ENCODE measurements around the gene BLACAT1.
"Not testable (repeated sequence)": the region's sequence is repeated elsewhere in the genome, so short reads cannot be mapped to it uniquely, and the experiment has no call there.

BLACAT1 gene

DNA sequence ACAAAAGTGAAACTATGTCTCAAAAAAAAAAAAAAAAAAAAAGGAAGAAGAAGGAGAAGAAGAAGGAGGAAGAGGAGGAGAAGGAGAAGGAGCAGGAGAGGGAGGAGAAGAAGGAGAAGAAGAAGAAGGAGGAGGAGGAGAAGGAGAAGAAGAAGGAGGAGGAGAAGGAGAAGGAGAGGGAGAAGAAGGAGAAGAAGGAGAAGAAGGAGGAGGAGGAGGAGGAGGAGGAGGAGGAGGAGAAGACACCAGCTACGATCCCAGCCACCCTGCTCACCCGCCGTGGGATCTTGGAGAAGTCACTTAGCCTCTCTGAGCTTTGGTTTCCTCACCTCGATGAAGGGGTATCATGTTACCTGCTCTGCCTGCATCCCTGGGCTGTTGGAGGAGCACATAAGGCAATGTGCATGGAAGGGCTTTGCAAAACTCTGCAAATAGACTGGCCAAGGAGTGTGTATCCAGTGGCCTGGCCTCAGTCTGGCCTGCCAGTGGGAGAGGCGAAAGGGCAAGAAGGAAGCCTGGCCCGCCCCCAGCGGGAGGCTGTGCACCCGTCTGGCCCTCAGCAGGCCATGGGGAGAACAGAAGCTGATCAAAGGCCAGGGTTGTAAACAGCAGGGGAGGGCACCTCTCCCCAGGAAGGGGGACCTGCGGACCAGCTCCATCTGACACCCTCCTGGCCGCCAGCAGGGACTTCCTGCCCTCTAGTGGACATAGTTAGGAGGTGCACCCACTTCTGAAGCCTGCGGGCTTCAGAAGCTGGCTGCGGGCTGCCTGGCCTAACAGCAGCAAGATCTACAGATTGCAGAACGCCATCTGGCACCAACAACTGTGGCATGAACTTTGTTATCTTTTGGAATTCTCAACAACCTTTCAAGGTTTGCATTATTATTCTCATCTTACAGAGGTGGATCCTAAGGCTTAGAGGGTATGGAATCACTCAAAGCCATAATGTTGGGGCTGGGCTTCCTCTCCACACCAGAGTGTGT is 29.4 kb upstream of the BLACAT1 start:
- DNase-seq (ENCODE audit: low read depth, low spot score), result no peak
- no peak overlapping the region for H3K27ac ChIP-seq

DNA sequence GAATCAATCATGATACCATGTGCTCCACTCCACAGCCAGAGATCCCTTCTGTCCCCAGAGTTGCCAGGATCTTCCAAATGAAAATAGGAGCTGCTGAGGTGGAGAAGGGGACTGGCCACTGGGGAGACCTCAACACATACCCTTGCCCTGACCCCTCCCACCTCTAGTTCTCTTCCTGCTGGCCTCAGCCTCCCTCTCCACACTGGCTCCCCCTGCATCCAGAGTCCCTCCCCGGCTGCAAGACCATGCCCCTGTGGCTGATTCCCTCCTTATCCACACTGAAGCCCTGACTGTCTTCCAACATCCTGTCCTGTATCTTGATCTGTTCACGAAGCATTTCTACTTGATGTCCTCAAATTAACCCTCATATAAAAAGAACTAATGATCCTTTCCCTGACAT is 27.5 kb upstream of the BLACAT1 start:
- DNase-seq (ENCODE audit: low read depth, low spot score), result no peak
- H3K27ac ChIP-seq, result no peak overlapping the region

DNA sequence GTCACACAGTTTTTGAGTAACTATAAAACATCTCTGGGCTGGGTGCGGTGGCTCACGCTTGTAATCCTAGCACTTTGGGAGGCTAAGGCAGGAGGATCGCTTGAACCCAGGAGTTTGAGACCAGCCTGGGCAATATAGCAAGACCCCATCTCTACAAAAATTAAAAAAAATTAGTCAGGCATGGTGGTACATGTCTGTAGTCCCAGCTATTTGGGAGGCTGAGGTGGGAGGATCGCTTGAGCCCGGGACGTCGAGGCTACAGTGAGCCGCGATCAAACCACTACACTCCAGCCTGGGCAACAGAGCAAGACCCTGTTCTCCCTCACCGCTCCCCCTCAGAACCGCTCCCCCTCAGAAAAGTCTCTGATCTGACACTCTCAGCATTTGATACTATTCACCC is 26.7 kb upstream of the BLACAT1 start:
- not testable (repeated sequence) for H3K27ac ChIP-seq; DNase-seq (ENCODE audit: low read depth, low spot score)

DNA sequence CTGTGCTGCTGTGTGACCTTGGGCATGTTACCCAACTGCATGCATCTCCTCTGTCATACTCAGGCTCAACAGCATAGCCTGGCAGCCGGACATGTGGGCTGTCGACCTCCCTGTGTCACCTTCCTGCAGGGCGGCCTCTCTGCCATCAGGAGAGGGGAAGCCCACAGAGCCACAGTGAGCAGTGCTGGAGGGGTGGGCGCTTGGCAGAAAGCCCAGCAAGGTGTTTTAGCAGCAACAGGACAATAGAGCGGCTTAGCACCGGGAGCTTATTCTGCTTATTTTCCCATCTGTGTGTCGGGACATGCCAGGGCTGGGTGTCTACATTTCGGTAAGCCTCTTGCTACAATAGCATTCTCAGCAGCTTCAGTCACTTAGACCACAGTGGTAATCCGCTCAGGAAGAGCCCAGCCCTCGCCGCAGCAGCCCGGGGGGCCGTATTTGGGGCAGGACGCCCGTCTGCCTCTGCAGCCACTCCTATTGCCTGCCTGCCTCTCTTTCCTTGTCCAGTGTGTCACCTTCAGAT is 25.8 kb upstream of the BLACAT1 start:
- H3K27ac ChIP-seq, result peak overlapping the region; percentile 3
- no peak for DNase-seq (ENCODE audit: low read depth, low spot score)

DNA sequence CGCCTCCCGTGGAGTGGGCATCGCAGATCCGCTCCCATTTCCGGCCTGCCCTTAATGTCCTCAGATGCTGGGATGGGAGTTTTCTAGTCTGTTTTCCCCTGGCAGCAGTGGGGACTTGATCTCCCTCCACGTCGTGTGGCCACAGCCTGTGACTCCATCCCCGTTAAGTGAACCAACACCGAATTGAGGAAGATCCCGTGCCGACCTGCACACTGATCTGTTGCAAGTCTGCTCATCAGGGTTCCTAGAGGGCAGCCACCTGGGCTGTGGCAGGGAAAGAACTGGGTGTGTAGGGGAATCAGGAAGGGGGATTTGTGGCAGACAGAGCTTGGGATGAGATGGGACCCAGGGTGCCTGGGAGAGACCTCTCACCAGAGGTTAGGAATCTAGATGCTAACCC is 25.4 kb upstream of the BLACAT1 start:
- peak overlapping the region; percentile 3 for H3K27ac ChIP-seq

DNA sequence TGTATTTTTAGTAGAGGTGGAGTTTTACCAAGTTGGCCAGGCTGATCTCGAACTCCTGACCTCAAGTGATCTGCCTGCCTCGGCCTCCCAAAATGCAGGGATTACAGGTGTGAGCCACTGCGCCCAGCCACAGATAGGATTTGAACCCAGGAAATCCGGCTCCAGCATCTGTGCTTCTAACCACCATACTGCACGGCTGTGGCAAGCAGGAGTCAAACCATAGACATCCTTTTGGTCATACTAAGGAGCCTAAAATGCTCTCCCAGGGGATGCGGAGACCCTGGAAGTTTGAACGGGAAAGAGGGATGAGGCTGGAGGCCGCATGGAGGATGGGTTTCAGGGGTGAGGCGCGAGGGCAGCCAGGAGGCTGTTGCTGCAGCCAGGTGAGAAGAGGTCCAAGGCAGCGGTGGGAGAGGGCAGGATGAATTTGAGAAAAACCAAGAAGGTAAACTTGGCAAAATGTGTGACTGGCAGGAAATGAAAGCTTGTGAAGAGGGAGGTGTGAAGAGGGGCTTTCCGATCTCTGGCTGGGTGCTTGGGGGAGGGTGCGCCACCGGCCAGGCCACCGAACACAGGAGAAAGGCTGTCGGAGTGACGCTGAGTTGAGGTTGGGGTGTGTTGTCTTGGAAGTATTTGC is 24.6 kb upstream of the BLACAT1 start:
- DNase-seq (ENCODE audit: low read depth, low spot score), result no peak
- no peak overlapping the region for H3K27ac ChIP-seq

More for the DNA sequence above, 25.4 kb upstream of the BLACAT1 start:
- no peak for DNase-seq (ENCODE audit: low read depth, low spot score)

DNA sequence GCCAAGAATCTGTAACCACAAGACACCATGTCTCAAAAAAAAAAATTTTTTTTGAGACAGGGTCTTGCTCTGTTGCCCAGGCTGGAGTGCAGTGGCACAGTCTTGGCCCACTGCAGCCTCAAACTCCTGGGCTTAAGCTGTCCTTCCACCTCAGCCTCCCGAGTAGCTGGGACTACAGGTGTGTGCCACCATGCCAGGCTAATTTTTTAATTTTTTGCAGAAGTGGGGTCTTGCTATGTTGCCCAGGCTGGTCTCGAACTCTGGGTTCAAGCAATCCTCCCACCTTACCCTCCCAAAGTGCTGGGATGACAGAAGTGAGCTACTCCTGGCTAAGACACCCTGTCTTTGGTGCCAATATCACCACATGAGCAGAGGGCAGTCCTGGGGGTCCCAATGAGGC is 23.1 kb upstream of the BLACAT1 start:
- DNase-seq (ENCODE audit: low read depth, low spot score); H3K27ac ChIP-seq: not testable (repeated sequence)

DNA sequence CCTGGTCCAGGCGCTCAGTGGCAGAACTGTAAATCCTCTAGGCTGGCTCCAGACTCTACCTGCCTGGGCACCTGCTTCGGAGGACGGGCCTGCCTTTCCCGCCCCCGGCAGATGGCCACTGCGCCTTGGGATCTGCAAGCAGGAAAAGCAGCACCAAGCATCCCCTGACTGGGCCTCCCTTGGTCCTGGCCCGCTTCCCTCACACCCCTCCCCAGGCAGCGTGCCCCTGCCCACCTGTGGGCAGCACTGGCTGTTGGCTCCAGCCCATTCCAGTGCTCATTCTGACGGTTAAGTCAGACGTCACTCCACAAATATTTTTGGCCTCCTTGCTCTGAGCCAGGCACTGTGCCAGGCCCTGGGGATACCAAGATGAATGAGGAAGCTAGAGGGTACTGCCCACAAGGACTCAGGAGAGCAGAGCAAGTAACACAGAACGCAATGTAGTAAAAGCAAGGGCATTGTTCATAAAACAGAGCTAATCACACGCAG is 22.0 kb upstream of the BLACAT1 start:
- H3K27ac ChIP-seq, result peak overlapping the region; percentile 41
- peak; percentile 96 for DNase-seq (ENCODE audit: low read depth, low spot score)

DNA sequence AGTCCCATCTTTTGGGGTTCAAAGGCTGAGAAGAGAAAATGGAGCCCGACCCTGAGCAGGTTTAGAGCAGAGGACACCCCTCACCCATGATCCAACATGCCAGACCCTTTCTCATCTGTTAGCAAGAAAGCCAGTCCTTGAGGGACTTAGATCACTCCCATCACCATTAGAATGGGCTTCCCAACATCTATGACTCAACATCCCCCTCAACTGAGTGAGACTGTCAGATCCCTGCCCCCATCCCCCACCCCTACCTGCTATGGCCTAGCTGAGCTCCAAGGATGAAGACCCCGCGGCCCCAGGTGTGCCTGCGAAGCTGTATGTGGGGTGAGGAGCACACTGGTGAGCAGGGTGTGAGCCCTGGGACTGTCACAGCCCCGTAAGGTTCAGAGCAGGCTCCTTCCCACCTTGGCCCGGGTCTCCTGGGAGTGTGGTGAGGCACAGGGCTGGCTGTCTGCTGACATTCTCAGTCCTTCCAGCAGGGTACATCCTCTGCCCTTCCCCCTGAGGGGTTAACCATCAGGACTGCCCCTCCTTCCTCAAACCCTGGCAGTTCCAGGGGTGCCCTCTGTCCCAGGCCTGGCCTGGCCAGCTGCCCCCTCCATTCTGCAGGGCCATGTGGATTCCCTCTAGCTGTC is 21.4 kb upstream of the BLACAT1 start:
- no peak for DNase-seq (ENCODE audit: low read depth, low spot score)
- peak overlapping the region; percentile 41 for H3K27ac ChIP-seq

DNA sequence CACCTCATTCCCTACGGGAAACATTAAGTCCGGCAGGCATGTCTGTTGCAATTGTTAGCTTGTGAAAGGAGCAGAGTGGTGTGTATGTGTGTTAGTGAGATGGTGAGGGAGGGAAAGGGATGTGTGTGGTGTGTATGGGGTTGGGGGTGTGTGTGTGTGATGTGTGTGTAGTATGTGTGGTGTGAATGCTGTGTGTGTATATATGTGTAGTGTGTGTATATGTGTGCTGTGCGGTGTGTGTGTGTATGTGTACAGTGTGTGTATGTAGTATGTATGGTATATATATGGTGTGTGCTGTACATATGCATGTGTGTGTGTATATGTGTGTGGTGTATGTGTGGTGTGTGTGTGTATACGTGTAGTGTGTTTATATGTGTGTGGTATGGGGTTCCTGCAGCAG is 20.8 kb upstream of the BLACAT1 start:
- DNase-seq (ENCODE audit: low read depth, low spot score), result no peak
- H3K27ac ChIP-seq, result no peak overlapping the region

DNA sequence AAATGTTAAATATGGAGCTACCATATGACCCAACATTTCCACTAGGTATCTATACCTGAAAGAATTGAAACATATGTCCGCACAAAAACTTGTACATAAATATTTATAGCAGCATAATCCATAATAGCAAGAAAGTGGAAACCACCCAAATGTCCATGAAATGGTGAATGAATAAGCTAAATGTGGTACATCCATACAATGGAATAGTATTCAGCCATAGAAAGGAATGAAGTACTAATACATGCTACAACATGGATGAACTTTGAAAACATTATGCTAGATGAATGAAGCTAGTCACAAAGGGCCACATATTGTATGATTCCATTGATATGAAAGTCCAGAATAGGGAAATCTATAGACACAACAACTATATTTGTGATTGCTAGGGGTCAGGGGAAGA is 20.0 kb upstream of the BLACAT1 start:
- DNase-seq (ENCODE audit: low read depth, low spot score), result no peak
- H3K27ac ChIP-seq, result no peak overlapping the region

DNA sequence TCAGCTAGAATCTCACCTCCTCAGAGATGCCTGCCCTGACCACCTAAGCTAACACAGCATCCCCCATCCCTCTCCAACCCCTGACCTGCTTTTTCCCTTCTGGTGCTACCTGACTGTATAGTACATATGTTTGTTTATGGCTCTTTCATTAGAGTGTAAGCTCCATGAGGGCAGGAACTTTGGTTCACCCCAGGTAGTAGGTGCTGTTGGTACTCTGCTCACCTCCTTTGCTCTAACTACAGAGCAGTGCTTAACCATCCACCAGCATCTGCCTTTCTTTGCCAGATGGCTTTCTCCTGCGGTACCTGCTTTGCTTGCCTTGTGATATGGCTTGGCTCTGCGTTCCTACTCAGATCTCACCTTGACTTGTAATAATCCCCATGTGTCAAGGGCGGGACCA is 18.7 kb upstream of the BLACAT1 start:
- no peak overlapping the region for H3K27ac ChIP-seq
- no peak for DNase-seq (ENCODE audit: low read depth, low spot score)

DNA sequence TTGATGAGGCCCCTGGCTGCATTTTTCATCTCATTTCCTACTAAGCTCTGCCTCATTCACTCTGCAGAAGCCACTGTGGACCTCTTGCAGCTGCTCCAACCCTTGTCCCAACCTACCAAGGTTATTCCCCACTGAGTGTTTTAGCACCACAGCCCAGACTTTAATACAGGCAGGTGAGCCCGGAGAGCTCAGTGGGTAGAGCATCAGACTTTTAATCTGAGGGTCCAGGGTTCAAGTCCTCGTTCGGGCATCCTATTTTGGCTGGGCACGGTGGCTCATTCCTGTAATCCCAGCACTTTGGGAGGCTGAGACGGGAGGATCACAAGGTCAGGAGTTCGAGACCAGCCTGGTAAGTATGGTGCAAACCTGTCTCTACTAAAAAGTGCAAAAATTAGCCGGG is 18.1 kb upstream of the BLACAT1 start:
- H3K27ac ChIP-seq, result no peak overlapping the region
- no peak for DNase-seq (ENCODE audit: low read depth, low spot score)

DNA sequence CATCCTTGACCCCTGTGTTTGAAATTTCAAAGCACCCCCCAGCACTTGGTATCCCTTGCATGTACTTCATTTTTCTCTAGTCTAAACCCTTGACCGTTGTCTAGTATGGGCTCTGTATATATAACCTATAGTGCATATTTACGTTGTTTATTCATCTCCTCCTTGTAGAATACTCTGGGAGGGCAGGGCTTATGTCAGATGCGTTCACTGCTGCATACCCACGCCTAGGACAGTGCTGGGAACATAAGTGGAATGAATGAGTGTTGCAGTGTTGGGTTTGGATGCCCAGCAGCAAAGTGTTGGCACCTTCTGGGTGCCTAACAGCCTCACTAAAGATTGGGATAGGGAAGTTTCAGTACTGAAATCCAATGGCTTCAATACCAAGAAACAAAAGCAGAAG is 17.6 kb upstream of the BLACAT1 start:
- no peak overlapping the region for H3K27ac ChIP-seq
- DNase-seq (ENCODE audit: low read depth, low spot score), result no peak

DNA sequence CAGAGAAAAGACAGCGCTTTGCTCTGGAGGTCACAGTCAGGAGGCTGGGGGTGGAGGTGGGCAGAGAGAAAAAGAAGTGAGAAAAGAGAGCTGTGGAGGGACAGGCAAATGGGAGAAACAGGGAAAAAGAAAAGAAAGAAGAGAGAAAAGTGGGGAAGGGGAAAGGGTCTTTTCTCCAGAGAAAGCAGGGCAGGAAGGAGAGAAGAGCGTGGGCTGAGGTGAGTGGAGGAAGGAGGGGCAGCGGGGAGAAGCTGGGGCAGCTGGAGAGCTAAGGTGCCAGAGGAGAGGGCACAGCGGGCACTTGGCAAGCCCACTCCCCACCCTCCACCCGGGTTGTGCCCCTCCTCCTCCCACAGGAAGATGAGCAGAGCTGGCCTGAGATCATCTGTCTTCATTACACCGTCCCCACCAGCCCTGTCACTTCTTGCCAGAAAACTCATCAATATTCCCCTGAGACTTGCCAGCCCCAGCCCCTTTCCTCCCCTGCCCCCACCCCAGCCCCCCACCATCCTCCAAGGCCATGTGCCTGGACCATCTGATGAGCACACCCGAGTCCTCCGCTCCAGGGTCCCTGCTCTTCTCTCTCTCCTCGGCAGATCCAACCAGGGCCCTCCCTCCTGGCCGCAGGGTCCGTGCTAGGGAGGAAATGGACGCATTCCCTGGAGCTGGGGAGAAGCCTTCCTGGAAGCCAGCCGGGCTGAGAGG is 17.0 kb upstream of the BLACAT1 start:
- H3K27ac ChIP-seq, result no peak overlapping the region
- no peak for DNase-seq (ENCODE audit: low read depth, low spot score)

DNA sequence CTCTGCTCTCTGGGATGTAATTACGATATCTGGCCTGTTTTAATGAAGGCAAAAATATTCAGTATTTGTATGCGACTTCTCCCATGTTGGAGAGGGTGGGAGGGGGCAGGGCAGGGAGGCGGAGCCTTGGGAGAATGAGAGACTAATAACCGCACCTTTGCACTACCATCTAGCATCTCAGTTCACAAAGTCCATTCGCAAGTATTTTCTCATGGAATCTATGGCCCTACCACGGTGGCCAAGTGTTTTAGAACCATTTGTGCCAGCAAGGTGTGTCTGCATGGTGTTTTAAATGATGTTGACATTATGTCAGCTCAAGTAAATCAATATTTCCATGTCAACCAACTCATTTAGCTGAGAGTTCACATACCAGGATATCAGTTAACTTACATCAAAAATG is 14.3 kb upstream of the BLACAT1 start:
- no peak for DNase-seq (ENCODE audit: low read depth, low spot score)
- H3K27ac ChIP-seq, result no peak overlapping the region

DNA sequence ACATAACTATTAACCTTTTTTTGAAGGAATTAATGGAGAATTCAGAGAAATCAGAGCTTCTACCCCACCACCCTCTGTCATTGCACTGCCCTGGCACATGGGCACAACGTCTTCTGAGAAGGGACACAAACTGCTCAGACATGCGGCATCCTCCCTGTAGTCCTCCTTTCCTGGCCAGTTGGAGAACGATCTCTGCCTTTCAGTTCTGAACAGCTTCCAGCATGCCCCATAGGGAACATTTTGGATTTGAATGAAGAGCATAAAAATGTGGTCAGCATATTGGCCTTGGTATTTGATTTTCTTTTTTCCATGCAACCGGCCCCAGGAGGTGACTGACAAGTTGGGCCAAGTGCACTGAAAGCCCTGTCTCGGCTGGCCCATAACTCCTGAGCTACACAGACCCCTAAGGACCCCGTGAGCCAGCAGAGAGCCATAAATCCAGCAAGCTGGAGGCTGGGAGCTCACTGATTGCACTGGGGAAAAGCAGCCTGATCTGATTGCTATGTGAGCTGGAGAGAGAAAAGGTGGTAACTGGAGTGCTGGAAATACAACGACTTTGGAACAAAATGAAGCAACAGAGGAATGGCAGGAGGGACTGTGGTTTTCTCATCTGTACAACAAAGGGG is 10.9 kb upstream of the BLACAT1 start:
- H3K27ac ChIP-seq, result no peak overlapping the region
- DNase-seq (ENCODE audit: low read depth, low spot score), result no peak

DNA sequence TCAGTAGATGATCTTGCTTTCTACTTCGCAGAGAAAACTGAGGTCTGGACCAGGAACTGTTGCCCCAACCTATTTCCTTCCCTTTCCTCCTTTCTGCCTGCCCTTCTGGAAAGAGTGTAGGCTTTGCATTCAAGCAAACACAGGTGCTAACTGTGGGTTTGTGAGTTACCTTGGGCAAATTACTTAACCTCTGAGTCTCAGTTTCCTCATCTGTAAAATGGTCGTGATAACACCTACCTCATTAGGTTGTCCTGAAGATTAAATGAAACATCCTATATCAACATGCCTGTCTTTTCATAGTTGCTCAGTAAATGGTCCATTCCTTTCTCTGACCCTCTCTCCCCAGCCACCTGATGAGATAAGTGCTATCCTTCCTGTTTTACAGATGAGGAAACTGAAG is 9.5 kb upstream of the BLACAT1 start:
- DNase-seq (ENCODE audit: low read depth, low spot score), result no peak
- H3K27ac ChIP-seq, result no peak overlapping the region

DNA sequence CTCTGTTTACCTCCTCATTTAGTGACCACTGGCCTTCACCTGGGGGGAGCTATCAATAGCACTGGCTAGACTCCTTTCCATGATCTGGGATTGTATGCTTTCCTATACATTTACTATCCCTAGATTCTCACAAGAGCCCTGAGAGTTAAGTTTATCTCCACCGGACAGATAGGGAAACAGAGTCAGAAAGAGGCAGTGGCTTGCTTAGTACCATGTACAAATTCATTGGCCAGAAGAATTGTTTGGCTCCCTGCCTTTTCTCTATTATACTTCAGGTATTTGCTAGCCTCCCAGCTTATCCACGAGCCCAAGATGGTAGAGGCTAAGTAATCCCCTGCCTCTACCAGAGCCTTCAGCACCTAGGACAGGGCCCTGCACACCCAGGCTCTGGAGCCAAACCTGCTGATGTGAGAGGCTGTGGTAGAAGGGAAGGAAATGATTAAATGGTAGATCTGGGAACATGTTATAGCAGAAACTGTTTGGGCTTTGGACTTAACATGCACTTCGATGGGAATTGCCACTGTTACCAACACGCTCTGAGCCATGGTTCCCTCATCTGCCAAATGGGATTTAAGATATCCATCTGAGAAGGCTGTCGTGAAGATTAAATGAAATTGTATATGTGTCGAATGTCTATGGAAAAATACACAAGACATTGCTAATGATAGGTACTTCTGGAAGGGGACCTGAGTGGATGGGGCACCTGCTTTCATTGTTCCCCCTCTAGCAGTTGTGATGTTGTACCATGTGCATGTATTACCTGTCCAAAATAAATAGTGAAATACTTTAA is 3.1 kb upstream of the BLACAT1 start:
- no peak overlapping the region for H3K27ac ChIP-seq
- DNase-seq (ENCODE audit: low read depth, low spot score), result no peak

All from epithelial cell of prostate (primary cell).